K562 (cell line): ENCODE measurements around the gene LRRC25. TPM values are rescaled to one million over a fixed set of nuclear protein-coding genes. Genes with fewer than 3 reads are reported as not detected.
A peak's percentile ranks its signal among the peaks of the same experiment; 100 is the strongest.

Source experiments
- BHLHE40 ChIP-seq: IDR thresholded peaks from 2 replicates; pipeline ENCODE4 v1.6.1; 2011; ENCODE audit warnings: low read length, improper control_type of control experiment
- BRCA1 ChIP-seq, 2 experiments: fragments of 450-650 bp in 1 of 2; sonication (generic) in 1 of 2; formaldehyde crosslinking in 1 of 2; IDR thresholded peaks; 2 replicates each; pipeline versions ENCODE4 v1.5.0 to v1.6.1; 2017 to 2020; ENCODE audit warnings: mild to moderate bottlenecking in 1 of 2, missing genetic modification reagents in 1 of 2
- CC2D1A ChIP-seq: fragments of 450-650 bp; IDR thresholded peaks from 2 replicates; pipeline ENCODE4 v1.6.1; 2017; ENCODE audit warnings: mild to moderate bottlenecking
- CEBPG ChIP-seq, 3 experiments: fragments of 200-800 bp in 1 of 3; sonication (Bioruptor generic) in 1 of 3; sonication (generic) in 1 of 3; formaldehyde crosslinking in 1 of 3; IDR thresholded peaks in 2 of 3; conservative IDR thresholded peaks in 1 of 3; 2 replicates each; pipeline versions ENCODE4 v1.6.1 to v1.8.0; 2016 to 2022; ENCODE audit warnings: missing compliant biosample characterization in 2 of 3, missing genetic modification characterization in 2 of 3, mild to moderate bottlenecking in 1 of 3, missing genetic modification reagents in 1 of 3
- IRF2 ChIP-seq: sonication (generic); formaldehyde crosslinking; IDR thresholded peaks from 2 replicates; pipeline ENCODE4 v1.8.1; 2022; ENCODE audit warnings: mild to moderate bottlenecking, missing genetic modification reagents
- KAT2B ChIP-seq: IDR thresholded peaks from one replicate; pipeline ENCODE4 v1.6.1; 2012; ENCODE audit warnings: low read depth, mild to moderate bottlenecking, control low read depth, inconsistent platforms, low read length, moderate library complexity
- NFRKB ChIP-seq: fragments of 450-650 bp; IDR thresholded peaks from 2 replicates; pipeline ENCODE4 v1.6.1; 2016; ENCODE audit warnings: low read depth
- NR4A1 ChIP-seq, 2 experiments: fragments of 250-450 bp in 1 of 2; fragments of 450-650 bp in 1 of 2; sonication (Bioruptor Pico) in 1 of 2; IDR thresholded peaks; 2 replicates each; pipeline versions ENCODE4 v1.4.0 to v1.6.1; 2016 to 2020; ENCODE audit warnings: mild to moderate bottlenecking in 2 of 2, missing compliant biosample characterization in 1 of 2, missing genetic modification characterization in 1 of 2, moderate library complexity in 1 of 2
- NRF1 ChIP-seq, 2 experiments: fragments of 450-650 bp; IDR thresholded peaks in 1 of 2; conservative IDR thresholded peaks in 1 of 2; 2 replicates each; pipeline ENCODE4 v1.6.1; 2014; ENCODE audit warnings: mild to moderate bottlenecking in 2 of 2
- PHF21A ChIP-seq: fragments of 450-650 bp; IDR thresholded peaks from 2 replicates; pipeline ENCODE4 v1.6.1; 2017; ENCODE audit warnings: low read depth, borderline replicate concordance
- POLR2G ChIP-seq: fragments of 200-400 bp; formaldehyde crosslinking; IDR thresholded peaks from 2 replicates; pipeline ENCODE4 v1.6.1; 2017; ENCODE audit warnings: low read depth, mild to moderate bottlenecking, antibody characterized with exemption, low read length, moderate library complexity
- PTBP1 ChIP-seq: fragments of 200-400 bp; formaldehyde crosslinking; IDR thresholded peaks from 2 replicates; pipeline ENCODE4 v1.6.1; 2017; ENCODE audit warnings: low read depth, low read length
- ZNF124 ChIP-seq: sonication (generic); formaldehyde crosslinking; IDR thresholded peaks from 2 replicates; pipeline ENCODE4 v1.8.1; 2022; ENCODE audit warnings: missing genetic modification reagents
- ZNF316 ChIP-seq: fragments of 450-650 bp; IDR thresholded peaks from 2 replicates; pipeline ENCODE4 v1.6.1; 2016
- ZNF561 ChIP-seq: fragments of 450-650 bp; formaldehyde crosslinking; conservative IDR thresholded peaks from 2 replicates; pipeline ENCODE4 v1.4.0; 2020; ENCODE audit warnings: mild to moderate bottlenecking, moderate library complexity
- polyA plus RNA-seq, 8 experiments: library from polyadenylated mRNA; depleted of rRNA in 4 of 8; stranded (reverse) in 5 of 8; unstranded in 3 of 8; fragments of >200 nt; fragmentation: Nextera tagmentation in 2 of 8; fragmentation: Illumina TruSeq in 1 of 8; extraction: Ambion mirVana in 2 of 8; extraction: Trizol in 1 of 8; gene quantifications; 2 replicates each; pipeline versions ENCODE4 v1.2.1 to v1.2.3, GENCODE V29; 2011 to 2014; ENCODE audit warnings: inconsistent platforms in 1 of 8, missing spikeins in 1 of 8
- total RNA-seq, 7 experiments: library from RNA; depleted of rRNA in 6 of 7; stranded (reverse); fragments of >200 nt in 6 of 7; fragmentation: Illumina TruSeq in 2 of 7; extraction: Trizol in 2 of 7; gene quantifications; 2 replicates each; pipeline versions ENCODE4 v1.2.1 to v1.2.3, GENCODE V29; 2011 to 2021; ENCODE audit warnings: low replicate concordance in 1 of 7
- TF ChIP-seq, protein P1 (sequence below): fragments of 450-650 bp; conservative IDR thresholded peaks from 2 replicates; pipeline ENCODE4 v1.6.1; 2016; ENCODE audit warnings: missing genetic modification characterization, low read depth, mild to moderate bottlenecking, missing compliant biosample characterization, moderate library complexity
- TF ChIP-seq, protein P2 (sequence below): sonication (generic); formaldehyde crosslinking; IDR thresholded peaks from 2 replicates; pipeline ENCODE4 v1.8.1; 2023; ENCODE audit warnings: mild to moderate bottlenecking, missing genetic modification reagents
- TF ChIP-seq, protein P3 (sequence below): sonication (generic); formaldehyde crosslinking; IDR thresholded peaks from 2 replicates; pipeline ENCODE4 v1.8.0; 2022; ENCODE audit warnings: missing genetic modification reagents, mild to moderate bottlenecking, borderline replicate concordance

The LRRC25 gene
- total and polyA plus RNA-seq, 9 of the 15 experiments (the other 6 are each of a cell fraction or from before 2014, with no cell fraction given), result 0.07 to 0.36 (median 0.10) TPM; not detected in 3

DNA sequence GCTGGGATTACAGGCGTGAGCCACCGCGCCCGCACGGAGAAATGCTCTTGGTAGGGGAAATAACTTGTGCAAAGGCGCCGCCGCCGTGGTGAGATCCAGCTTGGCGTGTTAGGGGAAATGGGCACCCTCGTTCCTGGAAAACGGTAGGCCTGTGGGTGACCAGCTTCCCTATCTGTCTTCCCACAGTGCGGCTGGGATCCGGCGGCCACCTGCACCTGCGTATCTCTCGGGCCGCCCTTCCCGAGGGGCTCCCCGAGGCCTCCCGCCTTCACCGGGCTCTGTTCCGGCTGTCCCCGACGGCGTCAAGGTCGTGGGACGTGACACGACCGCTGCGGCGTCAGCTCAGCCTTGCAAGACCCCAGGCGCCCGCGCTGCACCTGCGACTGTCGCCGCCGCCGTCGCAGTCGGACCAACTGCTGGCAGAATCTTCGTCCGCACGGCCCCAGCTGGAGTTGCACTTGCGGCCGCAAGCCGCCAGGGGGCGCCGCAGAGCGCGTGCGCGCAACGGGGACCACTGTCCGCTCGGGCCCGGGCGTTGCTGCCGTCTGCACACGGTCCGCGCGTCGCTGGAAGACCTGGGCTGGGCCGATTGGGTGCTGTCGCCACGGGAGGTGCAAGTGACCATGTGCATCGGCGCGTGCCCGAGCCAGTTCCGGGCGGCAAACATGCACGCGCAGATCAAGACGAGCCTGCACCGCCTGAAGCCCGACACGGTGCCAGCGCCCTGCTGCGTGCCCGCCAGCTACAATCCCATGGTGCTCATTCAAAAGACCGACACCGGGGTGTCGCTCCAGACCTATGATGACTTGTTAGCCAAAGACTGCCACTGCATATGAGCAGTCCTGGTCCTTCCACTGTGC, 9.1 kb downstream of the LRRC25 start (continued):
- TF ChIP-seq CEBPG (CRISPR knock-in tag; IDR thresholded peaks at IDR 0.05) (0 out of 2 replicates have a peak, but pooled peaks have one; percentile 28), CEBPG (tag; conservative IDR thresholded peaks at IDR 0.05 in 1 of 2, IDR thresholded peaks at IDR 0.05 in 1 of 2) (no peak), PTBP1 (peak; percentile 80; the same call in 1 of the 2 replicates), BRCA1 (IDR thresholded peaks at IDR 0.05) (no peak), BRCA1 (CRISPR knock-in tag; IDR thresholded peaks at IDR 0.05) (0 out of 2 replicates have a peak, but pooled peaks have one; percentile 35), ZNF561 (CRISPR knock-in tag) (no peak), NRF1 (conservative IDR thresholded peaks at IDR 0.05 in 1 of 2, IDR thresholded peaks at IDR 0.05 in 1 of 2) (peak; percentile 81 to 86), KAT2B (no peak), NFRKB (peak; percentile 24; the same call in 1 of the 2 replicates), PHF21A (peak; percentile 79), NR4A1 (CRISPR knock-in tag; IDR thresholded peaks at IDR 0.05) (no peak), NR4A1 (tag; IDR thresholded peaks at IDR 0.05) (peak; percentile 57; the same call in 1 of the 2 replicates), POLR2G (peak; percentile 97), ZNF316 (no peak), BHLHE40 (peak; percentile 86), CC2D1A (peak; percentile 51; the same call in 1 of the 2 replicates), ZNF124 (CRISPR knock-in tag) (peak; percentile 92; the same call in 1 of the 2 replicates), IRF2 (CRISPR knock-in tag) (no peak)
- TF ChIP-seq, protein P1, sequence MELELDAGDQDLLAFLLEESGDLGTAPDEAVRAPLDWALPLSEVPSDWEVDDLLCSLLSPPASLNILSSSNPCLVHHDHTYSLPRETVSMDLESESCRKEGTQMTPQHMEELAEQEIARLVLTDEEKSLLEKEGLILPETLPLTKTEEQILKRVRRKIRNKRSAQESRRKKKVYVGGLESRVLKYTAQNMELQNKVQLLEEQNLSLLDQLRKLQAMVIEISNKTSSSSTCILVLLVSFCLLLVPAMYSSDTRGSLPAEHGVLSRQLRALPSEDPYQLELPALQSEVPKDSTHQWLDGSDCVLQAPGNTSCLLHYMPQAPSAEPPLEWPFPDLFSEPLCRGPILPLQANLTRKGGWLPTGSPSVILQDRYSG, result no peak
- TF ChIP-seq, protein P2, sequence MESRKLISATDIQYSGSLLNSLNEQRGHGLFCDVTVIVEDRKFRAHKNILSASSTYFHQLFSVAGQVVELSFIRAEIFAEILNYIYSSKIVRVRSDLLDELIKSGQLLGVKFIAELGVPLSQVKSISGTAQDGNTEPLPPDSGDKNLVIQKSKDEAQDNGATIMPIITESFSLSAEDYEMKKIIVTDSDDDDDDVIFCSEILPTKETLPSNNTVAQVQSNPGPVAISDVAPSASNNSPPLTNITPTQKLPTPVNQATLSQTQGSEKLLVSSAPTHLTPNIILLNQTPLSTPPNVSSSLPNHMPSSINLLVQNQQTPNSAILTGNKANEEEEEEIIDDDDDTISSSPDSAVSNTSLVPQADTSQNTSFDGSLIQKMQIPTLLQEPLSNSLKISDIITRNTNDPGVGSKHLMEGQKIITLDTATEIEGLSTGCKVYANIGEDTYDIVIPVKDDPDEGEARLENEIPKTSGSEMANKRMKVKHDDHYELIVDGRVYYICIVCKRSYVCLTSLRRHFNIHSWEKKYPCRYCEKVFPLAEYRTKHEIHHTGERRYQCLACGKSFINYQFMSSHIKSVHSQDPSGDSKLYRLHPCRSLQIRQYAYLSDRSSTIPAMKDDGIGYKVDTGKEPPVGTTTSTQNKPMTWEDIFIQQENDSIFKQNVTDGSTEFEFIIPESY (CRISPR knock-in tag), result peak; percentile 94
- TF ChIP-seq, protein P3, sequence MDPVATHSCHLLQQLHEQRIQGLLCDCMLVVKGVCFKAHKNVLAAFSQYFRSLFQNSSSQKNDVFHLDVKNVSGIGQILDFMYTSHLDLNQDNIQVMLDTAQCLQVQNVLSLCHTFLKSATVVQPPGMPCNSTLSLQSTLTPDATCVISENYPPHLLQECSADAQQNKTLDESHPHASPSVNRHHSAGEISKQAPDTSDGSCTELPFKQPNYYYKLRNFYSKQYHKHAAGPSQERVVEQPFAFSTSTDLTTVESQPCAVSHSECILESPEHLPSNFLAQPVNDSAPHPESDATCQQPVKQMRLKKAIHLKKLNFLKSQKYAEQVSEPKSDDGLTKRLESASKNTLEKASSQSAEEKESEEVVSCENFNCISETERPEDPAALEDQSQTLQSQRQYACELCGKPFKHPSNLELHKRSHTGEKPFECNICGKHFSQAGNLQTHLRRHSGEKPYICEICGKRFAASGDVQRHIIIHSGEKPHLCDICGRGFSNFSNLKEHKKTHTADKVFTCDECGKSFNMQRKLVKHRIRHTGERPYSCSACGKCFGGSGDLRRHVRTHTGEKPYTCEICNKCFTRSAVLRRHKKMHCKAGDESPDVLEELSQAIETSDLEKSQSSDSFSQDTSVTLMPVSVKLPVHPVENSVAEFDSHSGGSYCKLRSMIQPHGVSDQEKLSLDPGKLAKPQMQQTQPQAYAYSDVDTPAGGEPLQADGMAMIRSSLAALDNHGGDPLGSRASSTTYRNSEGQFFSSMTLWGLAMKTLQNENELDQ, result 0 out of 2 replicates have a peak, but pooled peaks have one; percentile 20
